Mucosa of descending colon (tissue), 3 donors: ENCODE measurements around the gene DDX60. TPM values are rescaled to one million over a fixed set of nuclear protein-coding genes. Genes with fewer than 3 reads are reported as not detected.
A peak's percentile ranks its signal among the peaks of the same experiment; 100 is the strongest.

Source experiments
- ATAC-seq: fragments of 200-7000 bp; cut with Tn5 transposase; one replicate; pipeline ENCODE4 v1.9.1; 2020; ENCODE audit warnings: mild to moderate bottlenecking, moderate library complexity
- DNase-seq, 3 donors: peaks; one replicate each; pipeline ENCODE4 v3.0.0-alpha.2; 2020
- H3K36me3 ChIP-seq: fragments of 200-600 bp; one replicate; pipeline ENCODE4 v1.8.0; 2021; ENCODE audit warnings: low read depth, mild to moderate bottlenecking
- H3K4me1 ChIP-seq: fragments of 200-600 bp; one replicate; pipeline ENCODE4 v1.8.0; 2021; ENCODE audit warnings: low read depth, mild to moderate bottlenecking
- H3K4me3 ChIP-seq: fragments of 200-600 bp; one replicate; pipeline ENCODE4 v1.8.0; 2021; ENCODE audit warnings: mild to moderate bottlenecking
- H3K9me3 ChIP-seq: fragments of 200-600 bp; one replicate; pipeline ENCODE4 v1.8.0; 2021; ENCODE audit warnings: mild to moderate bottlenecking
- intact Hi-C, 2 donors: fragments of 100-400 bp; cut with DNase I in 1 of 2; cut with micrococcal nuclease in 1 of 2; formaldehyde crosslinking; loops; one replicate each; pipeline versions ENCODE4 v1.11.0 to v1.11.1; 2022; cut with DNase I, micrococcal nuclease
- total RNA-seq, 3 donors: library from RNA; stranded (reverse); fragmentation: NEBNext Ultra II Directional in 2 of 3; extraction: Animal tissue kit (Norgen Biotek cat#: 25700) in 2 of 3; gene quantifications; one replicate each; pipeline versions ENCODE4 v1.2.1 to v1.2.4, GENCODE V29; 2021 to 2023
- TF ChIP-seq, protein P1 (sequence below): fragments of 200-600 bp; IDR thresholded peaks from one replicate; pipeline ENCODE4 v1.8.0; 2022; ENCODE audit warnings: antibody characterized with exemption, mild to moderate bottlenecking
- donor health status: DM: no; HTN: no; CAD: no; lungs with moderate emphysema.
- donor health status: DM: no; HTN: no; CAD: no.
- donor health status: DM: no; HTN: yes; CAD: no.

DDX60 gene
- total RNA-seq, 3 donors from 2014 or later = 45.6 to 118 (median 50.4) TPM

GRCh38 chr4:168177546-168178149, 140.9 kb downstream of the DDX60 start:
- no peaks in the 10 kb centered on the region for H3K4me1 ChIP-seq
- no peak for ATAC-seq
- no peak for DNase-seq
- TF ChIP-seq, protein P1, sequence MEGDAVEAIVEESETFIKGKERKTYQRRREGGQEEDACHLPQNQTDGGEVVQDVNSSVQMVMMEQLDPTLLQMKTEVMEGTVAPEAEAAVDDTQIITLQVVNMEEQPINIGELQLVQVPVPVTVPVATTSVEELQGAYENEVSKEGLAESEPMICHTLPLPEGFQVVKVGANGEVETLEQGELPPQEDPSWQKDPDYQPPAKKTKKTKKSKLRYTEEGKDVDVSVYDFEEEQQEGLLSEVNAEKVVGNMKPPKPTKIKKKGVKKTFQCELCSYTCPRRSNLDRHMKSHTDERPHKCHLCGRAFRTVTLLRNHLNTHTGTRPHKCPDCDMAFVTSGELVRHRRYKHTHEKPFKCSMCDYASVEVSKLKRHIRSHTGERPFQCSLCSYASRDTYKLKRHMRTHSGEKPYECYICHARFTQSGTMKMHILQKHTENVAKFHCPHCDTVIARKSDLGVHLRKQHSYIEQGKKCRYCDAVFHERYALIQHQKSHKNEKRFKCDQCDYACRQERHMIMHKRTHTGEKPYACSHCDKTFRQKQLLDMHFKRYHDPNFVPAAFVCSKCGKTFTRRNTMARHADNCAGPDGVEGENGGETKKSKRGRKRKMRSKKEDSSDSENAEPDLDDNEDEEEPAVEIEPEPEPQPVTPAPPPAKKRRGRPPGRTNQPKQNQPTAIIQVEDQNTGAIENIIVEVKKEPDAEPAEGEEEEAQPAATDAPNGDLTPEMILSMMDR = no peak
- no peaks in the 10 kb centered on the region for H3K36me3 ChIP-seq
- H3K4me3 ChIP-seq = no peak overlapping the region
- no peaks in the 10 kb centered on the region for H3K9me3 ChIP-seq
- intact Hi-C loops = no loop called here

DNA sequence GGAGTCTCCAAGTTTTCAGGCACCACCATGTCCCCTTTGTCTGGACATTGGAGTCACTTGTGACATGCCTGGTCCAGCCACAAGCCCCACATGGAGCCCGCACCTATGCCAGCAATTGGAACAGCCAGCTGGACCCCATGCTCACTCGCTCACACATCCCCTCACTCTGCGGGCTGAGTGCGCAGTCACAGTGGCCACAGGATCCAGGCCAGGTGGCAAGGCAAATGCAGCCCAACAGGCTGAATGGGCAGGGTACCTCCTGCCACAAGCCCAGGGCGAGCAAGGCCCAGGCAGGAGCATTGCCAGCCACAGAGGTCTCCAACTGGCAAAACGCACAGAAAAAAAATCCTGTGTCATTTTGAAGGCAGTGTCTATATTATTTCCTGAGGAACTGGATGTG, 144.2 kb downstream of the DDX60 start:
- intact Hi-C loops = no loop called here
- Histone ChIP-seq H3K4me3 (no peak overlapping the region), H3K9me3 (no peaks in the 10 kb centered on the region), H3K4me1 (no peaks in the 10 kb centered on the region), H3K36me3 (no peaks in the 10 kb centered on the region)
- TF ChIP-seq, protein P1 = no peak
- ATAC-seq (no peak), DNase-seq (no peak)

DNA sequence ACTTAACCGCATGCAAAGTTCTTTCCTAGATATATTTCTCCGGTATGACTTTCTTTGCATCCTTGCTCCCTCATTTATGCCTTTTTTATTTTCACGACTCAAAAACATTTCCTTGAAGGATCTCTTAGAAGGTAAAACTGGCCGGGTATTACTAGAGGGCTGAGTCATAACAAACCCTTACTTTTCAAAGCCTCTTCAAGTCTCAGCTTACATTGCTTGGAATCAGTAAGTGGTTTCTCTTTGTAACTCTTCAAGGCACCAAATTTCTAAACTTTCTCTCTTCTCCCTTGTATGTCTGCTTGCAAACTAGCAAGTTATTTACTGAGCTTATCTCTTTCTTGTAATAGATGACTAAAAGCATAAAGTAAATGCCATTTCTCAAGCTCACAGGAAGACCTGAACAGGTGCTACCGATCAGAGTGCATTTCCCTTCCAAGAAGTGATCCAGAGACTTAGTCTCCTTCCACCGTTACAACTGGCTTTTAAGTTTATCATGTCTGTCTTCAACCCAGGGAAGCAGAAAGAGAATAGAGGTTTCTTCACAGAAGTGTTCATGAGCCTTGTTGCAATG, 150.8 kb downstream of the DDX60 start:
- Histone ChIP-seq H3K4me1 (no peaks in the 10 kb centered on the region), H3K4me3 (no peak overlapping the region), H3K36me3 (no peaks in the 10 kb centered on the region), H3K9me3 (no peaks in the 10 kb centered on the region)
- no peak for DNase-seq
- TF ChIP-seq, protein P1 = no peak
- ATAC-seq = peak; percentile 54
- intact Hi-C loops = no loop called here

Other genes with a start within 250 kb of the DDX60 start
- gene ANXA10, start 226.2 kb downstream of the DDX60 start, total RNA-seq = under 1 TPM in 1 of 3 donors, not detected in 2; 0.34 TPM
- 10 to 100 TPM; 20.3 to 34.9 (median 32.1) TPM for gene DDX60L, start 161.7 kb upstream of the DDX60 start, total RNA-seq
- gene PALLD, start 178.3 kb upstream of the DDX60 start, total RNA-seq = 100 to 1,000 TPM; 112 to 663 (median 150) TPM